ENCODE measurements around the gene STX10. TPM values are rescaled to one million over a fixed set of nuclear protein-coding genes. Genes with fewer than 3 reads are reported as not detected.

Gene STX10
- total RNA-seq, 1 donor from 2014 or later: 89.0 TPM

GRCh38 chr19:13146763-13147563, 3.2 kb downstream of the STX10 start:
- DNase-seq (ENCODE audit: low read depth): no peak
- TF ChIP-seq, protein P1, sequence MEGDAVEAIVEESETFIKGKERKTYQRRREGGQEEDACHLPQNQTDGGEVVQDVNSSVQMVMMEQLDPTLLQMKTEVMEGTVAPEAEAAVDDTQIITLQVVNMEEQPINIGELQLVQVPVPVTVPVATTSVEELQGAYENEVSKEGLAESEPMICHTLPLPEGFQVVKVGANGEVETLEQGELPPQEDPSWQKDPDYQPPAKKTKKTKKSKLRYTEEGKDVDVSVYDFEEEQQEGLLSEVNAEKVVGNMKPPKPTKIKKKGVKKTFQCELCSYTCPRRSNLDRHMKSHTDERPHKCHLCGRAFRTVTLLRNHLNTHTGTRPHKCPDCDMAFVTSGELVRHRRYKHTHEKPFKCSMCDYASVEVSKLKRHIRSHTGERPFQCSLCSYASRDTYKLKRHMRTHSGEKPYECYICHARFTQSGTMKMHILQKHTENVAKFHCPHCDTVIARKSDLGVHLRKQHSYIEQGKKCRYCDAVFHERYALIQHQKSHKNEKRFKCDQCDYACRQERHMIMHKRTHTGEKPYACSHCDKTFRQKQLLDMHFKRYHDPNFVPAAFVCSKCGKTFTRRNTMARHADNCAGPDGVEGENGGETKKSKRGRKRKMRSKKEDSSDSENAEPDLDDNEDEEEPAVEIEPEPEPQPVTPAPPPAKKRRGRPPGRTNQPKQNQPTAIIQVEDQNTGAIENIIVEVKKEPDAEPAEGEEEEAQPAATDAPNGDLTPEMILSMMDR (conservative IDR thresholded peaks at IDR 0.05; ENCODE audit: low read depth, low read length): no peak
- H3K4me3 ChIP-seq (ENCODE audit: low read depth, low read length): no peak overlapping the region

DNA sequence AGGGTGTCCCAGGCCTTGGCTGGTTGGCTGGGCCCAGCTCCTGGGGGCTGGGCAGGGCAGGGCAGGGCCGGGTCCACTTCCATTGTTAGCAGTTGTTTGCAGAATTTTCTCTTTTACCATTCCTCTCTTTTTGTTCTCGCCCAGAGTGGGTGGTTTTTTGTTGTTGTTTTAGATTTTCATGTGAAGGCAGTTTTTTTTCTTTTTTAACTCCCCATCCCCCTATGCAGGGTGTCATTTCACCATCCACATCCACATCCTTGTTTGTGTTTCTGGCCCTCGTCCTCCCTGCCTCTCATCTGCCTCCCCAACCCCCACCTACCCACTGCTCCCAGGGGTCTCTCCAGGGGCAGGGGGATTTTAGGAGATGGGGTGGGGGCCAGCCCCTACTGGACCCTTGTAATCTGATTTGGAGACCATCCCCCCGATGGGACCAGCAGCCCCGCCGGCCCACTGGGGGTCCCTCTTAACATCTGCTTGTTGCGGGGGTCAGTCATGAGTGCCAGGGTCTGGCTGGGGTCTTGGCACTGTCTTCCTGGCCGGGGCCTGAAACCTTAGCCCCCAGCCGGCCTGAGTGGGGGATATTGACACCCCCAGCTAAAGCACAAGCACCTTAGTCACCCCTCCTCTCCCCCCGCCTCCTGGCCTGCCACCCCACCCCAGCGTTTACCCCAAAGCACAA, 10.4 kb downstream of the STX10 start:
- TF ChIP-seq, protein P1 (conservative IDR thresholded peaks at IDR 0.05; ENCODE audit: low read depth, low read length): no peak
- no peak overlapping the region for H3K4me3 ChIP-seq (ENCODE audit: low read depth, low read length)
- no peak for DNase-seq (ENCODE audit: low read depth)

DNA sequence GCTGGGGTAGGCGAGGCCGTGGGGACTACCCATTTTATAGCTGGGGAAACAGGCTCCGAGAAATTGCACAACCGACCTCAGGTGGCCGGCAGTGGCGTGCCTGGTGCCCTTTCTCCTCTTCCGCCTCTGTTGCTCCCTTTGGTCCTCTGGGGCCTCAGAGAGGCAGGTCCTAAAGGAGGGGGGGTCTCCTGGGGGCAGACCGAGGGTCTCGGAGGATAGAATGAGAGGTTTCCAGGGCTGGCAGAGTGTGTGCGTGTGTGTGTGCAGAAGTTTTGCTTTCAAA, 11.3 kb downstream of the STX10 start:
- no peak for DNase-seq (ENCODE audit: low read depth)
- no peak overlapping the region for H3K4me3 ChIP-seq (ENCODE audit: low read depth, low read length)
- TF ChIP-seq, protein P1 (conservative IDR thresholded peaks at IDR 0.05; ENCODE audit: low read depth, low read length): no peak

DNA sequence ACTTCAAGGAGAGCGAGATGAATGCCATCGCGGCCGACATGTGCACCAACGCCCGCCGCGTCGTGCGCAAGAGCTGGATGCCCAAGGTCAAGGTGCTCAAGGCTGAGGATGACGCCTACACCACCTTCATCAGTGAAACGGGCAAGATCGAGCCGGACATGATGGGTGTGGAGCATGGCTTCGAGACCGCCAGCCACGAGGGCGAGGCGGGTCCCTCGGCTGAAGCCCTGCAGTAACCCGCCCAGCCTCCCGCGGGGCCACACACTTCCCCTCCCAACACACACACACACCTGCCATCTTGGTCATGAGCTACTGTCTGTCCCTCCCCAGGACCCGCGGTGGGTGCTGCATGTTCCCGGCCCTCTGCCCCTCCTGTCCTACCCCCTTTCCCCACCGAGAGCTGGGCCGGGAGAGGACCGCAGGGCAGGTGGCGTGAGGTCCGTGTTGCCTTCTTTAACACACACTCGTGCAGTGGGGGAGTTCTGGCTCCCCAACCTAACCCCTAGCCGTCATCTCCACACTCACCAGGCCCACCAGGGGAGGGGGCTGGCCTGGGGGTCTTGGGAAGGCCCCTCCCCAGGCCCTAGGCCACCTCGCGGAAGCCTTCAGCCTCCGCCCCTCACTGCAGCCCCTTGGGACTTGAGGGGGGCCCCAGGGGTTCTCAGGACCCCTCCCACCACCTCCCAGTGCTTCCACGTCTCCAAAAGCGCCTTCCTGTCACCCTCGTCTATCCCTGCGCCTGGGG, 11.8 kb downstream of the STX10 start:
- H3K4me3 ChIP-seq (ENCODE audit: low read depth, low read length): no peak overlapping the region
- DNase-seq (ENCODE audit: low read depth): no peak
- TF ChIP-seq, protein P1 (conservative IDR thresholded peaks at IDR 0.05; ENCODE audit: low read depth, low read length): no peak

DNA sequence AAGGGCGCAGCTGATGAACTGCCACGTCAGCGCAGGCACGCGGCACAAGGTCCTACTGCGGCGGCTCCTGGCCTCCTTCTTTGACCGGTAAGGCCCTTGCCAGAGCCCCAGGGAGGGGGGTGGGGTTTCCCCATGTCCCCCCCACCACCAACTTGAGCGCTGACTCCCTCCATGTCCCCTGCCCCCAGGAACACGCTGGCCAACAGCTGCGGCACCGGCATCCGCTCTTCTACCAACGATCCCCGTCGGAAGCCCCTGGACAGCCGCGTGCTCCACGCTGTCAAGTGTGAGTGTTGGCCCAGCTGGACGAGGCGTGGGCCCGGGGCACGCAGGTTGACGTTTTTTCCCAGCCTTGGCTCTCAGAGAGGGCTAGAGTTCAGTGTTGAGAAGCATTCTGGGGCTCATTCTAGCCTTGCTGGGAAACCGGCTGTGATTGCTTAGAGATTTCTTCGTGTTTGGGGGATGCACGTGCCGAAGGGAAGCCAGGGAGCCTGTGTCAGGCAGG, 12.8 kb downstream of the STX10 start:
- no peak overlapping the region for H3K4me3 ChIP-seq (ENCODE audit: low read depth, low read length)
- no peak for DNase-seq (ENCODE audit: low read depth)
- TF ChIP-seq, protein P1 (conservative IDR thresholded peaks at IDR 0.05; ENCODE audit: low read depth, low read length): no peak

DNA sequence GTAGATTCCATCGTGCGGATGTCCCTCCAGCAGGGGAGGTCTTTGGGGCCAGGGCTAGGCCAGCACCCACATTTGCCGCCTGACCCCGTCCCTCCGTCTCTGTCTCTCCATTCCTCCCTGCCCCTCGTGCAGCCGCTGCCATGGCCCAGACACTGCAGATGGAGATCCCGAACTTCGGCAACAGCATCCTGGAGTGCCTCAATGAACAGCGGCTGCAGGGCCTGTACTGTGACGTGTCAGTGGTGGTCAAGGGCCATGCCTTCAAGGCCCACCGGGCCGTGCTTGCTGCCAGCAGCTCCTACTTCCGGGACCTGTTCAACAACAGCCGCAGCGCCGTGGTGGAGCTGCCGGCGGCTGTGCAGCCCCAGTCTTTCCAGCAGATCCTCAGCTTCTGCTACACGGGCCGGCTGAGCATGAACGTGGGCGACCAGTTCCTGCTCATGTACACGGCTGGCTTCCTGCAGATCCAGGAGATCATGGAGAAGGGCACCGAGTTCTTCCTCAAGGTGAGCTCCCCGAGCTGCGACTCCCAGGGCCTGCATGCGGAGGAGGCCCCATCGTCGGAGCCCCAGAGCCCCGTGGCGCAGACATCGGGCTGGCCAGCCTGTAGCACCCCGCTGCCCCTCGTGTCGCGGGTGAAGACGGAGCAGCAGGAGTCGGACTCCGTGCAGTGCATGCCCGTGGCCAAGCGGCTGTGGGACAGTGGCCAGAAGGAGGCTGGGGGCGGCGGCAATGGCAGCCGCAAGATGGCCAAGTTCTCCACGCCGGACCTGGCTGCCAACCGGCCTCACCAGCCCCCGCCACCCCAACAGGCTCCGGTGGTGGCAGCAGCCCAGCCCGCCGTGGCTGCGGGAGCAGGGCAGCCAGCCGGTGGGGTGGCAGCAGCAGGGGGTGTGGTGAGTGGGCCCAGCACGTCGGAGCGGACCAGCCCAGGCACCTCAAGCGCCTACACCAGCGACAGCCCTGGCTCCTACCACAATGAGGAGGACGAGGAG, 14.8 kb downstream of the STX10 start:
- DNase-seq (ENCODE audit: low read depth): no peak
- no peak overlapping the region for H3K4me3 ChIP-seq (ENCODE audit: low read depth, low read length)
- TF ChIP-seq, protein P1 (conservative IDR thresholded peaks at IDR 0.05; ENCODE audit: low read depth, low read length): no peak
